GM18520 (cell line): ENCODE results near the gene BANP.
"Not testable (repeated sequence)": the region's sequence is repeated elsewhere in the genome, so short reads cannot be mapped to it uniquely, and the experiment has no call there.

ENCODE experiments used
- ATAC-seq: cut with Tn5 transposase; IDR thresholded peaks from one replicate; pipeline ENCODE4 v1.9.1; 2021; ENCODE audit not compliant: unreplicated experiment

The BANP gene

DNA sequence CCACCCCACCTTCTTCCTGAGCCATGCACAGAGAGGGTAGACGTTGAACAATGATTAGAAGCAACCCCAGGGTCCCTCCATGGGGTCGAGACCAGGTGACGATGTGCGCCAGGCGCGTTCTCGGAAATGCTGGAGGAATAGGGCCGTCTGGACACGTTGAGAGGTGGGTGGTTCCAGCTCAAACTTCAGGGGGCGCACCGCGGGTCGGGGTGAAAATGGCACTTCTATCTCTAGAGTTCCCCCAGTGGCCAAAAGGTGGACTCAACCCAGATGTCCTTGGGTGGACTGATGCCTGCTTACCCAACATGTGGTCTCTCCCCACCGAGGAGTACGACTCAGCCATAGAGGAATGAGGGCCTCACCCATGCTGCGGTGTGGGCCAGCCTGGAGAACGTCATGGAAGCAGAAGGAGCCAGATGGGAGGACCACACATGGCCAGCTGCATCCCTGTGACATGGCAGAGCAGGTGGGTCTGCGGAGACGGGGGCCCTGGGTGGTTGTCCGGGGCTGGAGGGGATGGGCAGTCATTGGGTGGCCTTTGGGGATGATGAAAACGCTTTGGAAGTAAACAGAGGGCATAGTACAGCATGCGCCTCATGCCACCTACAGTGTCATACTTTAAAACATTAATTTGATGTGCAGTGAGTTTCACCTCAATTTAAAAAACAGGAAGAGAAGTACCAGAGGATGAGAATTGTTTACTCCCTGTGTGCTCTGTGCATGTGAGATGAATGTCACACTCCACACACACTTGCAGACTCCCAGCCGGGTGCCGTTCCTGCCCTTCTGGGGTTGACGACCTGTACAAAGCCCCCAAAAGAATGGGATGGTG lies 147.7 kb downstream of the BANP start:
- ATAC-seq: not testable (repeated sequence)

DNA sequence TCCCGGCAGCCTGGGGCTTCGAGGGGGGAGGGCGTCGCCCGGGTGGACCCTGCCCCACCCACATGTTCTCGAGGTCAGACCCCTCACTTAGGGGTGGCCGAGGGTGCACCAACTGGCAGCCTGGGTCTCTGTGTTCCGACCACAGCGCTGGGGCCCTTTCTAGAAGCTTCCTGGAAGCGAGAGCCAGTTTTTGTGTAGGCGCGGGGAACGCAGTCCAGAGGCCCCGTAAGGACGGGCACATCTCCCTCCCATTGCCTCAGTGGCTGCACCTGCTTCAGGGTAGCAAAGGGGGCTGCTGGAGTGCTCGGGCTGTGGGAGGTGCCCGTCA lies 148.3 kb downstream of the BANP start:
- no peak for ATAC-seq

DNA sequence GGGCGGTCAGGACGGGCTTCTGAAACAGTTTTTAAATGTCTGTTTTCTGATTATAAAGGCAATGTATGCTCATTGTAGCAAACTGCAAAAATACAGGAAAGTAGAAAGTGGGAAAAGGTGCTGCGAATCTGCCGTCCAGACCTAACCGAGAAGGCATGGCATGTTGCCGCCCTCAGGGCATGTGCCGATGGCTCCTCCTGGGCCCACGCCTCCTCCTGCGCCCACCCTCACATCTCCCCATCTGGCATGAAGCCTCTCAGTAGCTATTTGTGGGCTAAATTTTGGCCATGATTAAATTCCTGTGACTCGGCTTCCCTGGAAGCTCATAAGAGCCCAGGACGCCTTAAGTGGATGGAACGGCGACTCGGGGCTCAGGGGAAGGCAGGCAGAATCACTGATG lies 148.7 kb downstream of the BANP start:
- ATAC-seq: not testable (repeated sequence)

DNA sequence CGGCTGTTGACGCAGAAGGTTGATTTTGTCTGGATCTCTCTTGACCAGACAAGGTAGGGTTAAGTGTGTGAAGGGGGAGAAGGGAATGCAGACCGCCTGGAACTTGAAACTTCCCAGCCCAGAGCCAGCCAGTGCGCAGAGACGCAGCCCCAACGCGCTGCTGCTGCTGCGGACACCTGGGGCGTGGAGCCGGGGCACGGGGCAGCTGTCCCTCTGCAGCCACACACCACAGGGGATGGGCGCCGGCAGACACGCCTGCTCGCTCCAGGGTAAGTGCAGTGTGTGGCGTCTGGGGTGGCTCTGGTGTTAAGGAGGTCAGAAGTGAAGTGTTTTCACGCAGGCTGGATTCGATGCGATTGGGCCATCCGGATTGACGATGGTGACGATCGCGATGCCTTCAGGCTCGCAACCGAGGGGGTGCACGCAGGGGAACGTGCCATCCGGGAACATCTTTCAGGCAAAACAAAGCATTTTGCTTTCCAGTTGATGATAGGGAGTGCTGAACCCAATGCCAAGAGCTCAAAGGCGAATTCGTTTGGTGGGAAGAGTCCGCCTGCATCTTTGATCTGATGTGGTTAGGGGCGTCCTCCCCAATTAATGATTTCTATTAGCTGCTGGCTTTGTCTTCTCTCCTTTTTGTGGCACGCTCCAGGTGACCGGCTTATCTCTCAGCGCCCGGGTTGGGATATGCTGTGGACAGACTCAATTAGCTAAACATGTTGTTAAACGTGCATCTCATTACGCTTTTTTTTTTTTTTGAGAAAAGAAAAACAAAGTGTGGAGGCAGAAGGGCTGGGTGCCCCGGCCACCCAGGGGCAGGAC lies 149.8 kb downstream of the BANP start:
- not testable (repeated sequence) for ATAC-seq

DNA sequence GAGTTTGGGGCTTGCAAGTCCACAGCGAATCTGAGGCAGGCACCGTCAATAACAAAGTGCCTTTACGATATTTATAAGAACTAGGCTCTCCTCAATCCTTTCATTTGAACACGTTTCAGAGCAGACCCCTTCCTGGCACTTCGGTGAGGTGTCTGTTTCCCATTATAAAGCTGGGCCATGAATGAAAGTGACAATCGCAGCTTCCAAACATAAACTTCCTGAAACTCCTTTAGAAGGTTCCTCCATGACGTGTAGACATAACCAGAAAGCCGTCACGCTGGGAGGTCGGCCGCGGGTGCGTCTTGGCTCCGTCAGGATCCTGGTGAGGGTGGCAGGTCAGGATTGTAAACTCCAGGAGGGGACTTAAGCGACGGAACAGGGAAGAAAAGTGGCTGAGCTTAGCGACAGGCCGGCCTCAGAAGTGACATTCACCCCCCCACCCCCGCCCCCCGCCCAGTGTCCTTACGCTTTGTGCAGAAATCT lies 150.4 kb downstream of the BANP start:
- not testable (repeated sequence) for ATAC-seq

DNA sequence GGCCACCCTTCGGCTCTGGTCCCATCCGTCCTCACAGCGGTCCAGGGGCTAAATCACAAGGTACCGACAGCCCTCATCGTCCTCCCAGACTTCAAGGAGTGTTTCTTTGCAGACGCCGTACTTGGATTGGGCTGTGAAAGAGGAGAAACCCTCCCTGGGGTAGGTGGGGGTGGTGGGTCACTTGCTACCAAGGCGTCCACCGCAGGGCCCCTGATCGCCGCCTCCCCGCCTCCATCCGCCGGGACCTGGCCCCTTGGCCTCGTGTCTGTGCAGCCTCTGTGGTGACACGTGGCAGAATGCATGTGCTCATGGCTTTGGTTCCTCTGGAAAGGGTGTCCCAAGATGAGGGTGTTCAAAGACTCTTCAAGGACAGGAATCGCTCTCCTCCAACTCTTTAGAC lies 151.4 kb downstream of the BANP start:
- no peak for ATAC-seq

DNA sequence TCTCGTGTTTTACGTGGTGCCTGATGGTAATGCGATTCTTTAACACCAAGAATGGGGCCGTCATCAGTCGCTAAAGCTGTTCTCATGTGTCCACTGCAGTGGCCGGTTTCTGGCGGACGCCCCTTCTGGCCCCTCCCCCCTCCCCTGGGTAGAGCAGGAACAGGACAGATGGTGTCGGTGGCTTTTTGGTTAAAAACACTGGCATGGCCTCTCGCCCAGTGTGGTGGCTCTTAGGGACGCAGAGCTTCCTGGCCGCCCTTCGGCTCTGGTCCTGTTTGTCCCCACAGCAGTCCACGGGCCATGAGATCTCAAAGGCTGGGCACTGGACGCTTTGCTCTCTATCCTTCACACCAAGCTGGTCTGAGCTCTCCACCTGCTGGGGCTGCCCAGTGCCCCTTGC lies 151.8 kb downstream of the BANP start:
- ATAC-seq: no peak

DNA sequence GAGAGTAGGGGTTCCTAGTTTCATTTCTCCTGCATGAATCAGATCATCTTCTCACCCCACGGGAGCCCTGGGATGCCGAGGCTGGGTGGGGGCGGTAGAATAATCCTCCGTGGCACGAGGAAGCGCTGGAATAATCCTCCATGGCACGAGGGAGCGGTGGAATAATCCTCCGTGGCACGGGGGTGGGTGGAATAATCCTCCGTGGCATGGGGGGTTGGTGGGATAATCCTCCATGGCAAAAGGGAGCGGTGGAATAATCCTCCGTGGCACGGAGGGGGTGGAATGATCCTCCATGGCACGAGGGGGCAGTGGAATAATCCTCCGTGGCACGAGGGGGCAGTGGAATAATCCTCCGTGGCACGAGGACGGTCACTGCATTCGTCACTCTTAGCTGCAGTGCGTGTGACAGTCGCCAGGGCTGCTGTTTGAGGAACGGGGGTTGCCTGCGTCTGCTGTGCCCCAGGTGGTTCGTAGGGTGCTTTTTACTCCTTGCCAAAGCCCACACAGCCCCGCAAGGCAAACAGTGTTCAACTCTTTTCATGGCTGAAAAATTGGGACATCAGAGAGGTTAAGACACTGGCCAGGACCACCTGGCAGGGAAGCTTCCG lies 152.5 kb downstream of the BANP start:
- no peak for ATAC-seq

DNA sequence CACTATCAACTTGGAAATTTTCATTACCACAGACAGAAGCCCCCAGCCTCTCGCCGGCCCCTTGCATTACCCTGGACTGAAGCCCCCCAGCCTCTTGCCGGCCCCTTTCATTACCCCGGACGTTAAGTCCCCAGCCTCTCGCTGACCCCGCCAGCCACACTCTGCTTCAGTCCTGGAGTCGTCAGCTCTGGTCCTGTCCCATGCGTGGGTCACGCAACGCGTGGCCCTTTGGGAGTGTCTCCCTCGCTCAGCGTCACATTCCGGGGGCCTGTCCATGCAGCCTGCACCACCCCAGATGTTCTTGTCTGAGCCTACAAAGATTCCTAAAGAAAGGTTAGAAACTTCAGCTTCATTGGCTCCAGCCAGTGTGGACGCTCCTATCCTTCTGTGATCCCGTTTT lies 153.1 kb downstream of the BANP start:
- not testable (repeated sequence) for ATAC-seq

DNA sequence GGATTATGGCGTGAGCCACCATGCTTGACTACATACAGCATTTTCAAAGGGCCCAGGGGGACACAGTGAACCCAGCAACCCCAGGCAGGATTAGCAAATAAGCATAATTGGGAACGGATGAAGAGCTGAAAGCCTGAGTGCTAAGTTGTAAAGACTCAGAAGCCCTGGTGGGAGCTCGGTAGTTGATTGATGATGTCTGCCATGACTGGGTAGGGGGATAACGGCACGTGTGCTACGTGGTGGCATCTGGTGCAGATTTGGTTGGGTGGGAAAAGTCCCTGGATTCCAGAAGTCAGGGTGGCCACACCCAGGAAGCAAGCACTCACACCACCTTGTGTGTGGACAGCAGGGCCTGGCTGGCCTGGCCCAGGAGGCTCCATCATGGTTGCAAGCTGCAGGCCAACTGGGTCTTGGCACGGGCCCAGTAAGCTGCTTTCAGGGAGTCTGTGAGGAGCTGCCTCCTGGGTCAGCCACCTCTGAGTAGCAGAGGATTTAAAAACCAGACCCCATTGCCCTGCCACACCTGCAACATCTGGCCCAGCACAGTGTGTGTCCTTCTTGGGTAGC lies 154.4 kb downstream of the BANP start:
- ATAC-seq: not testable (repeated sequence)

DNA sequence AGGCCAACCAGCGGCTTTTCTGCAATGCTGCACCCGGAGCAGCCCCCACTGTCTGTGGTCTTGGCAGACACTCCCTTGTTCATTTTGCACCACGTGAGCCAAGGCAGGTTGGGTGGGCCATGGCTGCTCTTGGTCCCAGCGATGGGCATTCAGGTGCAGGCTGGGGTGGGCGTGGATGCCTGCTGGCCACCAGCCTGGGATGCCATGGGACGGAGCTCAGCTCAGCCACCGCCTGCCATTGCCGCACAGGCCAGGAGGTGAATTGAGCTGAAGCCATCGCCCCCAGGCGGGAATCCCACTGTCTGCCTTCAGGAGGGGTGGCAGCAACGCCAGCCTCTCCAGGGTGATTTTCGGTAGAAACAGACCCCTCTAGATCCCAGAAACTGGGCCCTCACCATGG lies 155.3 kb downstream of the BANP start:
- not testable (repeated sequence) for ATAC-seq

DNA sequence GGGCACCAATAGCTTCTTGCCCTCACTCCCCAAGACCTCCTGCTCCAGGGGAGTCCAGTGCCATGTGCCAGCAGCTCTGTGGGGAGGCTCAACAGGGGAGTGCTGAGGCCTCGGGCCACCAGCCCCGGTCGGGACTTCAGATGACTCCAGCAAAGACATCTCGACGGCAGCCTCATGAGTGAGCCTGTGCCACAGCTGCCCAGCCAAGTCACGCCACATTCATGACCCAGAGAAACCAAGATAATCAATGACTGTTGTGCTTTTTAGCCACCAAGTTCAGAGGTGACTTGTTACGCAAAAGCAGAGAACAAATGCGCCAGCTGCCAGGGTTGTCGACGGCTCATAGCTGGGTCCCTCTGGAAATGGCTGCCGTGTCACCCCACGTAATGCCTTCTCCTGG lies 157.5 kb downstream of the BANP start:
- no peak for ATAC-seq

DNA sequence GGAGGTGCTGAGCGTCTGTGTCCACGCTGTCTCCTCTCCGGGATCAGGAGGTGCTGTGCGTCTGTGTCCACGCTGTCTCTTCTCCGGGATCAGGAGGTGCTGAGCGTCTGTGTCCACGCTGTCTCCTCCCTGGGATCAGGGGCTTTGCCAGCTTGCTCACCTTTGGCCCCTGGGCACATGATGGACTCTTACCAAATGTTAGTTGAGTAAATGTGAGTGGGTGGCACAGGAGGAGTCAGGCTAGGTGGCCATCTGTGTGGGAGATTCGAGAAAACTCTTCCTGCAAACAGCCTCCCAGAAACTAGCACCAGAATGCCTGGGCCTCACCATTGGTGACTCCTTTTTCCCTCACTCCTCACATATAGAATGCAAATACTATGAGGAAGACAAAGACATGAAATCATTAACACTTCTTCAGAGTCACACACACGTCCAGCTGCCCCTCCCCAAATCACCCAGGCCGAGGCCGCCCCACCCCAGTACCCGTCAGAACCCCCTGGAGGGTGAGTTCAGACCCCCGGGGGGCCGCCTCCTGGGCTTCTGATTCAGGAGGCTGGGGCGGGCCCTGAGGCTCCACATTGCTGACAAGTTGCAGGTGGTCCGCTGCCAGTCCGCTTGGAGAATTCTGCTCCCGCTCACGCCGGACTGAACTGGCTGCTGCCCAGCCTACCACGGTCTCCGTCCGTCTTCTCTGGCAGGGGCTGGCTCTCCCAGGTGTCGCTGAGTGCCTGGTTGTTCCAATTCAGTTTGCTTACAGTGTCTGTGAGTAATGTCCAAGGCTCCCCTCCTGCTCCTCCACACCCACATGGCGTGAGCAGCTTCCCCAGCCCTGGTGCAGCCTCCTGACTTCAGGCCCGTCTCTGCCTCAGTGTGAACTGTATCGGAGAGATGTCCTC lies 158.7 kb downstream of the BANP start:
- ATAC-seq: not testable (repeated sequence)

DNA sequence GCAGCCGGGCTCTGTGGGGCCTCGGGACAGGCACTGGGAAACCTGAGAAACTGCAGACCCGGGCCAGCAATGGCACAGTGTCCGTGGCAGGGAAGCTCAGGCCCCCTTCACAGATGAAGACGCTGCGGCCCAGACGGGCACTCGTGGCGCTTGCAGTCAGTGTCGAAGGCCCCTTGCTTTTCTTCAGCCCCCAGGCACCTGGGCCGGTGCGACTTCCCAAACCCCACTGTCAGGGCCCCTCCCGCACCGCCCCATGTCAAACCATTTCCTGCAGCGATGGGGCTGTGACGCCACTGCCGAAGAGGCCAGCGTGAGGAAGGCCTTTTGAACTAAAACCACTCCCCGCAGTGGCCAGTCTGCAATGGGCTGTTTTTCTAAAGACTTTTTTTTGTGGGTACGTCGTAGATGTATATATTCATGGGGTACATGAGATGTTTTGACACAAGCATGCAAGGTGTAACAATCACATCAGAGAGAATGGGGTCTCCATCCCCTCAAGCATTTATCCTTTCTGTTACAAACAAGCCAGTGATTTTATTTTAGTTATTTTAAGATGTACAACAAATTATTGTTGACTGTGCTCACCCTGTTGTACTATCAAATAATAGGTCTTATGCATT lies 159.8 kb downstream of the BANP start:
- ATAC-seq: not testable (repeated sequence)

DNA sequence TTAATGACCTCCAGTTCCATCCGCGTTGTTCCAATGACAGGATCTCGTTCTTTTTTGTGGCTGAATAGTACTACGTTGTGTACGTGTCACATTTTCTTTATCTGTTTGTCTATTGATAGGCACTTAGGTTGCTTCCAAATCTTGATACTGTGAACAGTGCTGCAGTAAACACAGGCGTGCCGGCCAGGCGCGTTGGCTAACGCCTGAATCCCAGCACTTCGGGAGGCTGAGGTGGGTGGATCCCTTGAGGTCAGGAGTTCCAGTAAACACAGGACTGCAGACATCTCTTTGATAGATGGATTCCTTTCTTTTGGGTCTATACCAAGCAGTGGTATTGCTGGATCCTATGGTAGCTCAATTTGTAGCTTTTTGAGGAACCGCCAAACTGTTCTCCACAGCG lies 160.7 kb downstream of the BANP start:
- ATAC-seq: not testable (repeated sequence)

DNA sequence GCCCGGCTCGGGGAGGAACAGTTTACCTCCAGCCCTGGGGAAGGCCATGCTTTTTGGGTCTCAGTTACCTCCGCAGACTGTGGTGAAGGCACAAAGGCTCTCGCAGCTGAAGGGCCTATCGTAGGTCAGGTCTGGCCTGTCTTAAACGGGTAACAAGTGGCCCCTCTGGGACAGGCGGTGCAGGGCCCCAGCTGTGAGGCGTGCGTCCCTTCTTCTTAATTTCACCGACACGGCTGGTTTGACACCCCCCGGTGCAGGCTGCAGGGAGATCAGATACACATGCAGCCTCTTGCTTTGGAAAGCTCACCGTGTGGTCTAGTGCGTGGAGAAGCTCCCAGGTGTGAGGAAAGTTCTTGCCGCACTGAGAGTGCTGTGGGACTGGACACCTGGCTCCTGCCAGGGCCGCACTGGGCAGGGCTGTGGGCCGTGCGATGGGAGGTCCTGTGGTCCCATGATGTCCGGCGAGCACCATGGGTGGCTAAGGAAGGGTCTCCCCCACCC lies 162.4 kb downstream of the BANP start:
- ATAC-seq: no peak

DNA sequence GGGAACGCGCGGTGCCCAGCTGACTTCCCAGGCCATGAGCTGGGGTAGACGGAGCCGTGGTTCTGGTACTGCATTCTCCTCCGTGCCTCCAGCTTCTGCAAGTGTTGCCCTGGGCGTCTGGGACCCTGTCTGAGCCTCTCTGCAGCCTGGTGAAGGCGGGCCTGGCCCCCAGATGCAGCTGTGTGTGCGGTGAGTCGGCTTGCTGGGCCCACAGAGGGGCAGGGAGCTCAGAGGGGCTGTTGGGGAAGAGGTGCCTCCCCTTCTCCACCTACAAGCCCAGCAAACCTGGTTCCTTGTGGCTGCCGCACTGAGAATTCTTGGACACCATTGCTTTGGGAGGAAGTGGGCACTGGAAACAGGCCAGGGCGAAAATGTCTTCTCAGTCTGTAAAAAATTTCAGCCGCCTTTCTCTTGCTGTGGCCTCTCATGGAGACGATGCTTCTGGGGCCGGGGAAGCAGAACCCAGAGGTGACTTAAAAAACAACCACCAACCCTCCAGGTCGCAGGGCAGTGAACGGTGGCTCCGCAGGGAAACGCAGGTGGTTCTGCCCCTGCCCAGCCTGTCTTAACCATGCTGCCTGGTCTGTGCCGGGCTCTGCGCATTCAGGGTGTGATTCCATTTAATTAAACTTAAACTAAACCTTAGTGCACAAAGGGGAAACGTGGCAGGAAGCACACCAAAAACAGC lies 163.5 kb downstream of the BANP start:
- not testable (repeated sequence) for ATAC-seq

DNA sequence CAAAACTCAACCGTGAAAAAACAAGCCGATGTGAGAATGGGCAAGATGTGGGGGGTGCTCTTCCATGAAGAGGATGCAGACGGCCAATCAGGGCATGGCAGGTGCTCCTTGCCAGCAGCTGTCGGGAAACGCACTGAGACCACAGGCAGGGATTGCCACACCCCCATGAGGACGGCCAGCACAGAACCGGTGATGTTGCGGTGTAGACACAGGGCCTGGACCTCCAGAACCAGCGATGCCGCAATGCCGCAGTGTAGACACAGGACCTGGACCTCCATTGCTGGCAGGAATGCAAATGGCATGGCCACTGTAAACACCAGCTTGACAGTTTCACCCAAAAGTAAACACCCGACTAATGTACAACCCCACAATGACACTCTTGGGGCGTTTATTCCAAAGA lies 164.9 kb downstream of the BANP start:
- no peak for ATAC-seq

DNA sequence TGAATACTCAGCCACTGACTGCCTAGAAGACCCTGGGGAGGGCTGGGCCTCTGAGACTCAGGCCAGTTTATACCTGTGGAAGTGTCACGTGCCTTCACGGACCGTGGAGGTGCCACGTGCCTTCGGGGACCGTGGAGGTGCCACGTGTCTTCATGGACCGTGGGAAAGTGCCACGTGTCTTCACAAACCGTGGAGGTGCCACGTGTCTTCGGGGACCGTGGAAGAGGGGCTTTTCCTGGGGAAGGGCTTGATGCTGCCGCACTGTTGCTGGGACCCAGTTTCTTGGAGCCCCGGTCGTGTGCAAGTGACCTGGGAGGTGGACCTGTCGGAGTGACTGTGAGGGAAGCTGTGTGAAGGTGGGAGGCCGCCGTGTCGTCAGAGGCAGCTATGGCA lies 166.2 kb downstream of the BANP start:
- ATAC-seq: no peak
